ELR (cell line): ENCODE results near the gene PDCD6IP.
"Not testable (repeated sequence)": the region's sequence is repeated elsewhere in the genome, so short reads cannot be mapped to it uniquely, and the experiment has no call there.

ENCODE experiments used
- DNase-seq: peaks from one replicate; pipeline ENCODE4 v3.0.0-alpha.2; 2015; ENCODE audit warnings: low read depth

PDCD6IP gene, protein sequence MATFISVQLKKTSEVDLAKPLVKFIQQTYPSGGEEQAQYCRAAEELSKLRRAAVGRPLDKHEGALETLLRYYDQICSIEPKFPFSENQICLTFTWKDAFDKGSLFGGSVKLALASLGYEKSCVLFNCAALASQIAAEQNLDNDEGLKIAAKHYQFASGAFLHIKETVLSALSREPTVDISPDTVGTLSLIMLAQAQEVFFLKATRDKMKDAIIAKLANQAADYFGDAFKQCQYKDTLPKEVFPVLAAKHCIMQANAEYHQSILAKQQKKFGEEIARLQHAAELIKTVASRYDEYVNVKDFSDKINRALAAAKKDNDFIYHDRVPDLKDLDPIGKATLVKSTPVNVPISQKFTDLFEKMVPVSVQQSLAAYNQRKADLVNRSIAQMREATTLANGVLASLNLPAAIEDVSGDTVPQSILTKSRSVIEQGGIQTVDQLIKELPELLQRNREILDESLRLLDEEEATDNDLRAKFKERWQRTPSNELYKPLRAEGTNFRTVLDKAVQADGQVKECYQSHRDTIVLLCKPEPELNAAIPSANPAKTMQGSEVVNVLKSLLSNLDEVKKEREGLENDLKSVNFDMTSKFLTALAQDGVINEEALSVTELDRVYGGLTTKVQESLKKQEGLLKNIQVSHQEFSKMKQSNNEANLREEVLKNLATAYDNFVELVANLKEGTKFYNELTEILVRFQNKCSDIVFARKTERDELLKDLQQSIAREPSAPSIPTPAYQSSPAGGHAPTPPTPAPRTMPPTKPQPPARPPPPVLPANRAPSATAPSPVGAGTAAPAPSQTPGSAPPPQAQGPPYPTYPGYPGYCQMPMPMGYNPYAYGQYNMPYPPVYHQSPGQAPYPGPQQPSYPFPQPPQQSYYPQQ

DNA sequence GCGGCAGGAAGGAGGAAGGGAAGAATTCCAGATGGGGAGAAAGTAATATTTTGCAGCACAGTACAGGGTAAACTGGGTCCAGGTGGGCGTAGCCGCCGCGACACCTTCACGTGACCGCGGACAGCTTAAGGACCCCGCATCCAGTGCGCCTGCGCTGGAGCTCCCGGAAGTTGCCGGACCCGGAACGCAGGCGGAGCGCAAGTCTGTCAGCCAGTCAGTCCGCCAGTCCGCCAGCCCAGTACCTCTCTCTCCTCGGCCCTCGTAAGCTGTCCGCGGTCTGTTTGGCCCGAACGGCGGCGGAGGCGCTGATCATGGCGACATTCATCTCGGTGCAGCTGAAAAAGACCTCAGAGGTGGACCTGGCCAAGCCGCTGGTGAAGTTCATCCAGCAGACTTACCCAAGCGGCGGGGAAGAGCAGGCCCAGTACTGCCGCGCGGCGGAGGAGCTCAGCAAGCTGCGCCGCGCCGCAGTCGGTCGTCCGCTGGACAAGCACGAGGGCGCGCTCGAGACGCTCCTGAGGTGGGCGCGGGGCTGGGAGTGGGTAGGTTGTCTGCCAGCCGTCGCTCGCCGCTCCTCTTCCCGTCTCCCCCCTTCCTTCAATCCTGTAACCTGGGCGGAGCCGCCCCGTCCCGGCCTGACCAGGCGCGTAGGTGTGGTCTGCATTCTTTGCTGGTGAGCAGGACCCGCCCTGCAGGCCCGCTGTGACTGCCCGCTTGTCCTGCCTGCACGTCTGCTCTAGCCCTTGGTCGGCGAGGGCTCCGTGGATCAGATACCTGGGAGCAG lies at the start of gene PDCD6IP:
Gene PDCD6IP, plus strand, starts transcription at position 213 of the 784 bp plus-strand sequence. Its CDS starts 99 bp downstream, at position 312.
- peak; percentile 95 for DNase-seq

GRCh38 chr3:33749546-33750210 lies 48.8 kb upstream of the PDCD6IP start:
- peak; percentile 73 for DNase-seq

DNA sequence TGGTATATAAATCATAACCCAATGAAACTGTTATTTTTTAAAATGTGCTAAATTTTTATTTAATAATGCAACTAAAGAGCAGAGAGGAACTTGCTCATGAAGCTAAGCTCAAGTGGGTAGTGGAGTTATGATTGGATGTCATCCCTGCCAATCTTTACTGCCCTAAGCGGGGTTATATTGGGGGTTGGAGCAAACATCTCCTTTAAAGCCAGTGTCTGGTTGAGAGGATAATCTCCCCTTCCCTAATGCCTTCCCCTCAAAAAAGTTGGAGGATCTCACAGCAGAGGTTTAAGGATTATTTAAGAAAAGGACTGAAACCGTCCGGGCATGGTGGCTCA lies 48.2 kb upstream of the PDCD6IP start:
- peak; percentile 8 for DNase-seq

- DNase-seq: peak; percentile 8
These were observed 47.1 kb upstream of the PDCD6IP start for GRCh38 chr3:33751336-33751735.

- not testable (repeated sequence) for DNase-seq
These were observed 44.0 kb upstream of the PDCD6IP start for GRCh38 chr3:33754391-33754790.

- DNase-seq: no peak
These were observed 40.1 kb upstream of the PDCD6IP start for GRCh38 chr3:33758281-33758680.

GRCh38 chr3:33758864-33759263 lies 39.6 kb upstream of the PDCD6IP start:
- DNase-seq: peak; percentile 48

DNA sequence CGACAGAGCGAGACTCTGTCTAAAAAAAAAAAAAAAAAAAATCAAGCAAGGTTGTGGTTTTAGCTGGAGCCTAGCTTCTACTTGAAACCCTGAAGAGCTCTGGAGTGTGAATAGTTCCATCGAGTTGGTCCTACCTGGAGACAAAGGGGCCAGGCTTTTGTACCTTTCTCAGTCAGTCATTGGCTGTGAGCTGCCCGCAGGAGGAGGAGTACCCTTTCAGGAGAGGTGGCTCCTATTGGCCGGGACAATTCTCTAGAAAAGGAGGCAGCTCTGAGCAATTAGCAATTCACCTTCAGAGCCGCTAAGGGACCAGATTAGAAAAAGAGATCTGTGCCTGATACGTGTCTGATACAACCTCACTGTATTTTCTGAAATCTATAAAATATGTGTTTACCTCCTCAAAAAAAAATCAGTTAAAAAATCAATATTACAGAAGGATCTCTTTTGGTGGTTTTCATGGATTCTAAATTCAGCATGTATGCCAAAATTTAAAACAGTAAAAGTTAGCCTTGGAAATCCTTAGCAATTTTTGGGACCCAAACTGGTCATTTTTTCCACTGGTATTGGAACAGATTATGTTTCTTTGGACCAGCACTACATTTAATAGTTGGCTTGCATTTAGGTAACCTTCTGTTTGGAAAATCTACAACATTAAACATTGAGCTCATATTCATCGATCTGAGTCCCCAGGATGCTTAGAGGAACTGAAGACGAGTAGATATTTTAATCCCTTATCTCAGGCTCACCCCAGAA lies 29.7 kb upstream of the PDCD6IP start:
- DNase-seq: no peak

- DNase-seq: no peak
These were observed 24.8 kb upstream of the PDCD6IP start for GRCh38 chr3:33773637-33774036.

DNA sequence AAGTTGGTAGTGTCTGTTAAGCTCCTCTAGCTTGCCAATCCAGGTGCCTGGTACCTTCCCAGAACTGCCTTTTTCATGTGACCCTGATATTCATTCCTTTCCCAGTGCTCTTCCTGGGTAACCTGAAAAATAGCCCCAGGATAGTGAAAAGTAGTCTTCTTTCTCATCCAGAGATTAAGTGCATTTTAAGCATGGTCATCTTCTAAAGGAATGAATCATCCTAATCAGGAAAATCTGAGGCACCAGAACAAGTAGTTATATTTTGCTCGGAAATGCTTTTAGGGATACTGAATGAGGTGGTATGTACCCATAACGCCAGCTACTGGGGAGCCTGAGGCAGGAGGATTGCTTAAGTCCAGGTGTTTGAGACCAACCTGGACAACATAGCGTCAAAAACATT lies 23.1 kb upstream of the PDCD6IP start:
- DNase-seq: peak; percentile 66

DNA sequence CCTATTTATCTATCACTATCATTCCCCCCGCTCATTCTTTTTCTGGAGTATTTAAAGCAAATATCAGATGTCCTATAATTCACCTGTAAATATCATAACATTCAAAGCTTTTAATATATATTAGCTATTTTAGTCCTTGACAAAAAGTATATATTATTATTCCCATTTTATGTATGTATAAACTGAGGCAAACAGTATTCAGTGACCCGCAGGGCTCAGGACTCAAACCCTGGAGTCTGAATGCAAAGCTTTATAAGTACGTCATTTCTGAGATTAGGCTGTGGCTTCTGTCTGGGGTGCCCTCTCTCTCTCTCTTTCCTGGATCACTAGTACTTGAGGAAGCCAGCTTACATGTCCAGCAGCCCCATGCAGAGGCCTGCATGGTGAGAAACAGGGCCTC lies 20.4 kb upstream of the PDCD6IP start:
- no peak for DNase-seq

- DNase-seq: no peak
These were observed 18.7 kb upstream of the PDCD6IP start for GRCh38 chr3:33779751-33780150.

GRCh38 chr3:33781413-33781812 lies 17.0 kb upstream of the PDCD6IP start:
- not testable (repeated sequence) for DNase-seq

DNA sequence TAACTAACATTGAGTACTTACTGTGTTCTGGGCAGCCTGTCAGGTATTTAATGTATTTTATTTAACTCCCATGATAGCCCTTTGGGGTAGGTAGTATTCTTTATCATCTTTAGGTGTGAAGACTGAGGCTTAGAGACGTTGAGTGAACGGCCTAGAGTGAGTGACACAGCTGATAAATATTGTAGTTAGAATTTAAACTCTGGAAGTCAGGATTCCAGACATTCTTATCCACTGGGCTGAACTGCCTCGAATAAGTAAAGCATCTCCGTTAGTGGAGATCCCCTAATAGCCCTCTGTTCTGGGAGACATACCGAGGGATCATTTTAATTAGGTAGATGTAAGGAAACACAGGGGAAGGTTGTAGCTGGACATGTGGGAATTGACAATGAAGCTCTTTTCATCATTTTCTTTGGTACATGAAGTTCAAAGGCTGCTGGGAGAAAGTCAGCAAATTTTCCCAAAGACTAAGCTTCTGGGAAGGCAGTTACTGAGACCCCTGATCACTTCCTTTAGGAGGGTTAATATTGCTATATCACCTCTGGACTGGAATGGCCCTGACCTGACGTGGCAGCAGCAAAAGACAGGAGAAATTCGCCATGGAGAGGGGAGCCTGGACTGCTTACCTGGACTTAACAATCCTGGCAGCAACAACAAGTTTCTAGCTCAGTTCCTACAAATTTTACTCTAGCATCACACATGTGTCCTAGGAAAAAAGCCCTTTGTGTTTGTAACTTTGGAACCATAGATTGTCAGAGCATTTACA lies 11.7 kb upstream of the PDCD6IP start:
- DNase-seq: peak; percentile 32

DNA sequence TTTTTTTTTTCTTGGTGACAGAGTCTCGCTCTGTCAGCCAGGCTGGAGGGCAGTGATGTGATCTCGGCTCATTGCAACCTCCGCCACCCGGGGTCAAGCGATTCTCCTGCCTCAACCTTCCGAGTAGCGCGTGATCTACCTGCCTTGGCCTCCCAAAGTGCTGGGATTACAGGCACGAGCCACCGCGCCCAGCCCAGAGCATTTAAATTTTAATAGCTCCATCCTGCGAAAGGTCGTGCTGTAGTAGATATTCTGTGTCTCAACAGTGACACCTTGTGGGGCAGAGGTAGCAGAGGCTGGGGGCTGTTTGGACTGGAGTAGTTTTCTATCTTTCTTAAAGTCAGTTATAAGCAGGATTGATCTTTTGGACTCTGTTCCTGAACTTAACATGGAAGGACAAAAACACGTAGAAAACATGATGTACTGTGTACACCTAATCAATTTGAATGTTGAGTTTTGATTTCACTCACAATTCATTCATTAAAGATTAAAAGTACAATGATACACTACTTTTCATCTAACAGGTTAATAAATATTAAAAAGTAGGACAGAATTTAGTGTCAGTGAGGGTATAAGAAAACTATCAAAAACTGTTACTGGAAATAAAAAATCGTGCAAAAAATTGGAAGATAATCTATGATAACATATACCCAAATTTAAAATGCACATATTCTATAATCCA lies 11.0 kb upstream of the PDCD6IP start:
- DNase-seq: peak; percentile 77

DNA sequence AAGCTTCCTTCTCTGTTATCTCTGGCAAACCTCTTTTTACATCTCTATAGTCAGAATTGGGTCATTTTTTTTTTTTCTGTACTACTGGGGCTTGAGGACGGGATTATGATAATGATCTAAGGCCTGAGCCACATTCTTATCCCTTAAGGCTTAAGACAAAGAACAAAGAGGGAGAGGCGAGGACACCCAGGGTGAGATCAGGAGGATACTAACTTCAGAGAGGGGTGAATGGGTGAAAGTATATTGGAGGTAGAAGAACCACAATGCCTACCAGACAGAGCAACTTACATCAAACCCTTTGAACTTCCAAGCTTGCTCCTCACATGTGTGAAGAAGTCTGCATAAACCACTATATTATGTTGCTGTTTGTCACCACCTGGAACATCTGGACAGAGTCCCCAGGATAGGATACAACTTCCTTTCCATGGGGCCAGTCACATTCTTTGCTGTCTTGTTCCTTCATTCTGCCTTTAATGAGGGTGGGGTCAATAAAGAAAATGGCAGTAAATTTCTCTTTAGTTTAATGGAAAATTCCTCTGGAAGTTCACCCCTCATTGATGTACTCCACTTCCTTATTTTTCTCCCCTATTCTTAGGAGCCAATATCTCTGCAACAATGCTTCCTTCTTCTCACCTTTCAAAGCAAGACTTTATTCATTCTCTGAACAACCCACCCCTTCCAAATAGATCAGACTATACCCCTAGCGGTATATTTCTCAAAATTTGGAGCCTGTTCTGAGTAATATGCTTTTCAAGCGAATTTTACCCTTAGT lies 9.1 kb upstream of the PDCD6IP start:
- no peak for DNase-seq

DNA sequence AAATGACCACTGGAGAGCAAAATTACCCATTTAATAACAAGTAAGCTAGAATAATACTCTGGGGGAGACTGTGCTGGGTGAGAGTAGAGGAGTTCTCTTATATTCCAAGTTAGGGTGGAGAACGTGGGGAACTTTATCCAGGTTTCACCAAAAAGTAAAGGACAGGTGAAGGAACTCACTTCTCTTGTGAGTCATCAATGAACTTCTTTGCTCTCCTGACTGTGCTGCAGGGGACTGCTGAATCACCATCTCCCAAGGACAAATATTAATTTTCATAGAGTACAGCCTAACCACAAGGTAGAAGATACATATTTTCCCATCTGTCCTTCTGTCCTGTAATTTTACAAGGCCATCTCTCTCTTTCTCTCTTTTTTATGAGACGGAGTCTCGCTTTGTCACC lies 8.3 kb upstream of the PDCD6IP start:
- DNase-seq: peak; percentile 33

DNA sequence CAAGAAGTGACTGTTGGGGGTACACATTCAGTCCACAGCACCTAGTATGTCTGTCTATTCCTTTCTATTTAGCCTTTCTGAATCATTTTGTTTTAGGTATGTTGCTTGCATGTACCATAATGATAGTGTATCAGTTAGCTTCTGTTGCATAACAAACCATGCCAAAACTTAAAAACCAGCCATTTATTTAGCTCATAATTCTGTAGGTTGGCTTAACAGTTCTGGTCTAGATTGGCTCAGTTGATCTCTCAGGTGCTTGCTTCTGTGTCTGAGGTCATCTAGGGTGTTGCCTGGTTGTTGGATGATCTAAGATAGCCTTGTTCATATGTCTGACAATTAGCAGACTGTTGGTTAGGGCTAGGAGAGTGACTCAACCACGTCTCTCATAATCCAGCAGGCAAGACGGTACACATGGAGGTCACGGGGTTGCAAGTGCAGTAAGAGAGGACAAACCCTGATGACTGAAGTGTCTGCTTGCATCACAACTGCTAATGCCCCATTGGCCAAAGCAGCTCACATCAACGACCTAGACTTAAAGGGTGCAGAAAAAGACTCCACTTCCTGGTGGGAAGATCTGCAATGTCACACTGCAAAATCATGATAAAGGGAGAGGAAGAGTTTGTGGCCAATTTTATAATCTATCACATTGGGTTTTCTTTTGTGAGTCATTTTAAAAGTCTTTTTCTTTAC lies 6.8 kb upstream of the PDCD6IP start:
- DNase-seq: peak; percentile 67
